SHP77 (cell line): ENCODE measurements around the gene PDGFRB.

Experiments used
- DNase-seq, 2 experiments: peaks; one replicate each; lab custom pipeline; 2025; lab: John Stamatoyannopoulos, UW

The PDGFRB gene

GRCh38 chr5:150181766-150182545 is 26.3 kb upstream of the PDGFRB start:
- DNase-seq: no peak

GRCh38 chr5:150181027-150181426 is 25.4 kb upstream of the PDGFRB start:
- DNase-seq: no peak

GRCh38 chr5:150180241-150181026 is 24.8 kb upstream of the PDGFRB start:
- DNase-seq: no peak

- DNase-seq: no peak
Measured at GRCh38 chr5:150179019-150179620, 23.5 kb upstream of the PDGFRB start.

- DNase-seq: no peak
Measured at GRCh38 chr5:150178262-150178661, 22.6 kb upstream of the PDGFRB start.

- DNase-seq: no peak
Measured at GRCh38 chr5:150177721-150178120, 22.1 kb upstream of the PDGFRB start.

GRCh38 chr5:150176745-150177477 is 21.3 kb upstream of the PDGFRB start:
- no peak for DNase-seq

- DNase-seq: no peak
Measured at GRCh38 chr5:150175536-150175935, 19.9 kb upstream of the PDGFRB start.

- DNase-seq: no peak
Measured at GRCh38 chr5:150175076-150175475, 19.4 kb upstream of the PDGFRB start.

- DNase-seq: no peak
Measured at GRCh38 chr5:150174285-150174684, 18.6 kb upstream of the PDGFRB start.

GRCh38 chr5:150173161-150173560 is 17.5 kb upstream of the PDGFRB start:
- DNase-seq: no peak

- no peak for DNase-seq
Measured at GRCh38 chr5:150172556-150172955, 16.9 kb upstream of the PDGFRB start.

- DNase-seq: no peak
Measured at GRCh38 chr5:150172145-150172544, 16.5 kb upstream of the PDGFRB start.

- DNase-seq: no peak
Measured at GRCh38 chr5:150168864-150169263, 13.2 kb upstream of the PDGFRB start.

GRCh38 chr5:150167908-150168307 is 12.3 kb upstream of the PDGFRB start:
- DNase-seq: no peak

GRCh38 chr5:150167512-150167850 is 11.8 kb upstream of the PDGFRB start:
- DNase-seq: no peak

- DNase-seq: no peak
Measured at GRCh38 chr5:150166650-150167511, 11.2 kb upstream of the PDGFRB start, which contains the start of gene CDX1. Gene CDX1, plus strand, starts transcription at chr5:150166778. Its CDS starts 99 bp downstream, at chr5:150166877.

GRCh38 chr5:150166037-150166649 is 10.5 kb upstream of the PDGFRB start:
- no peak for DNase-seq

GRCh38 chr5:150164211-150164980 is 8.8 kb upstream of the PDGFRB start:
- no peak for DNase-seq

GRCh38 chr5:150163547-150164059 is 8.0 kb upstream of the PDGFRB start:
- DNase-seq: no peak
